K562 (cell line): ENCODE data around the gene TSEN34. TPM values are rescaled to one million over a fixed set of nuclear protein-coding genes. Genes with fewer than 3 reads are reported as not detected.

Experiments used
- BMI1 ChIP-seq: fragments of 150-350 bp; IDR thresholded peaks from 2 replicates; pipeline ENCODE4 v1.6.1; 2014; ENCODE audit warnings: low read length
- CLOCK ChIP-seq: fragments of 250-450 bp; sonication (Bioruptor Pico); IDR thresholded peaks from 2 replicates; pipeline ENCODE4 v1.4.0; 2020; ENCODE audit warnings: mild to moderate bottlenecking, moderate library complexity, borderline replicate concordance
- CREB1 ChIP-seq, 2 experiments: sonication (generic) in 1 of 2; formaldehyde crosslinking in 1 of 2; IDR thresholded peaks; 2 replicates each; pipeline versions ENCODE4 v1.6.1 to v1.8.0; 2012 to 2022; ENCODE audit warnings: inconsistent platforms in 1 of 2, mild to moderate bottlenecking in 1 of 2, missing genetic modification reagents in 1 of 2, moderate library complexity in 1 of 2
- FUS ChIP-seq: fragments of 200-400 bp; formaldehyde crosslinking; optimal IDR thresholded peaks from 2 replicates; pipeline ENCODE3; 2017; ENCODE audit warnings: low read depth, low read length
- IFI16 ChIP-seq: fragments of 250-450 bp; sonication (Bioruptor Pico); IDR thresholded peaks from 2 replicates; pipeline ENCODE4 v2.1.2; 2022; ENCODE audit warnings: mild to moderate bottlenecking, inconsistent platforms
- ILK ChIP-seq: fragments of 450-650 bp; IDR thresholded peaks from 2 replicates; pipeline ENCODE4 v1.6.1; 2016; ENCODE audit warnings: missing genetic modification characterization, low read depth, mild to moderate bottlenecking, missing compliant biosample characterization, moderate library complexity, borderline replicate concordance
- KLF1 ChIP-seq: fragments of 450-650 bp; IDR thresholded peaks from 2 replicates; pipeline ENCODE4 v1.6.1; 2016; ENCODE audit warnings: missing genetic modification characterization, missing compliant biosample characterization
- OTX1 ChIP-seq: fragments of 450-650 bp; formaldehyde crosslinking; IDR thresholded peaks from 2 replicates; pipeline ENCODE4 v1.4.0; 2022; ENCODE audit warnings: mild to moderate bottlenecking
- PHF8 ChIP-seq: fragments of 200-600 bp; sonication (generic); IDR thresholded peaks from 2 replicates; pipeline ENCODE4 v1.6.1; 2012; ENCODE audit warnings: mixed run types, mild to moderate bottlenecking, inconsistent platforms, low read length, moderate library complexity, borderline replicate concordance
- RAD21 ChIP-seq, 2 experiments: fragments of 250-450 bp in 1 of 2; fragments of 450-650 bp in 1 of 2; sonication (Bioruptor Pico) in 1 of 2; formaldehyde crosslinking in 1 of 2; IDR thresholded peaks in 1 of 2; conservative IDR thresholded peaks in 1 of 2; 2 replicates each; pipeline versions ENCODE4 v1.4.0 to v1.8.0; 2020 to 2022; ENCODE audit warnings: mild to moderate bottlenecking in 2 of 2, moderate library complexity in 1 of 2
- RBBP5 ChIP-seq: fragments of 200-600 bp; sonication (generic); IDR thresholded peaks from 2 replicates; pipeline ENCODE4 v1.6.1; 2012; ENCODE audit warnings: borderline replicate concordance, mild to moderate bottlenecking, low read length, control low read depth, inconsistent platforms; ENCODE audit not compliant: insufficient read depth, poor library complexity, severe bottlenecking
- RBFOX2 ChIP-seq: fragments of 200-400 bp; formaldehyde crosslinking; IDR thresholded peaks from 2 replicates; pipeline ENCODE4 v1.6.1; 2017; ENCODE audit warnings: low read depth, mild to moderate bottlenecking, low read length, moderate library complexity
- TAF1 ChIP-seq: IDR thresholded peaks from 2 replicates; pipeline ENCODE4 v1.6.1; 2011; ENCODE audit warnings: mild to moderate bottlenecking, low read length, moderate library complexity; ENCODE audit not compliant: insufficient read depth, control insufficient read depth, severe bottlenecking; ENCODE audit errors: extremely low read depth
- TAL1 ChIP-seq: fragments of 450-650 bp; IDR thresholded peaks from 2 replicates; pipeline ENCODE4 v1.6.1; 2016; ENCODE audit warnings: mild to moderate bottlenecking
- TBP ChIP-seq: optimal IDR thresholded peaks from 2 replicates; pipeline ENCODE3; 2011; ENCODE audit warnings: low read depth, low read length, improper control_type of control experiment
- ZBTB34 ChIP-seq: fragments of 250-450 bp; sonication (Bioruptor Pico); IDR thresholded peaks from 2 replicates; pipeline ENCODE4 v1.8.0; 2021; ENCODE audit warnings: mild to moderate bottlenecking, moderate library complexity
- ZNF143 ChIP-seq: sonication (generic); formaldehyde crosslinking; IDR thresholded peaks from 2 replicates; pipeline ENCODE4 v1.9.0; 2022; ENCODE audit warnings: mild to moderate bottlenecking, missing genetic modification reagents
- ZNF253 ChIP-seq: fragments of 250-450 bp; sonication (Bioruptor Pico); conservative IDR thresholded peaks from 2 replicates; pipeline ENCODE4 v1.6.1; 2021; ENCODE audit warnings: mild to moderate bottlenecking
- ZNF592 ChIP-seq: fragments of 450-650 bp; IDR thresholded peaks from 2 replicates; pipeline ENCODE4 v1.6.1; 2017; ENCODE audit warnings: antibody characterized with exemption, mild to moderate bottlenecking
- ZNF717 ChIP-seq: fragments of 250-450 bp; sonication (Bioruptor Pico); IDR thresholded peaks from 2 replicates; pipeline ENCODE4 v1.5.0; 2021
- polyA plus RNA-seq, 8 experiments: library from polyadenylated mRNA; depleted of rRNA in 4 of 8; stranded (reverse) in 5 of 8; unstranded in 3 of 8; fragments of >200 nt; fragmentation: Nextera tagmentation in 2 of 8; fragmentation: Illumina TruSeq in 1 of 8; extraction: Ambion mirVana in 2 of 8; extraction: Trizol in 1 of 8; gene quantifications; 2 replicates each; pipeline versions ENCODE4 v1.2.1 to v1.2.3, GENCODE V29; 2011 to 2014; ENCODE audit warnings: inconsistent platforms in 1 of 8, missing spikeins in 1 of 8
- total RNA-seq, 7 experiments: library from RNA; depleted of rRNA in 6 of 7; stranded (reverse); fragments of >200 nt in 6 of 7; fragmentation: Illumina TruSeq in 2 of 7; extraction: Trizol in 2 of 7; gene quantifications; 2 replicates each; pipeline versions ENCODE4 v1.2.1 to v1.2.3, GENCODE V29; 2011 to 2021; ENCODE audit warnings: low replicate concordance in 1 of 7

The TSEN34 gene
- total and polyA plus RNA-seq, 9 of the 15 experiments (the other 6 are each of a cell fraction or from before 2014, with no cell fraction given), result 3.1 to 57.6 (median 29.5) TPM

- TF ChIP-seq ZBTB34 (CRISPR knock-in tag), result no peak
- TF ChIP-seq TBP, result peak; percentile 55
- no peak for TF ChIP-seq FUS
- peak; percentile 41 for TF ChIP-seq TAF1
- no peak for TF ChIP-seq RBFOX2
- TF ChIP-seq RAD21 (CRISPR knock-in tag; conservative IDR thresholded peaks at IDR 0.05 in 1 of 2, IDR thresholded peaks at IDR 0.05 in 1 of 2), result peak in 1 of 2 experiments; percentile 6; a peak in 2 of 4 replicates
- no peak for TF ChIP-seq TAL1
- TF ChIP-seq OTX1 (CRISPR knock-in tag), result no peak; the same call in 1 of the 2 replicates
- TF ChIP-seq ILK, result no peak
- no peak for TF ChIP-seq BMI1
- TF ChIP-seq ZNF253 (CRISPR knock-in tag), result no peak
- TF ChIP-seq ZNF592, result no peak; the same call in 1 of the 2 replicates
- no peak for TF ChIP-seq PHF8
- TF ChIP-seq KLF1 (tag), result no peak
- TF ChIP-seq RBBP5, result no peak
- no peak for TF ChIP-seq CREB1 (IDR thresholded peaks at IDR 0.05)
- TF ChIP-seq CREB1 (CRISPR knock-in tag; IDR thresholded peaks at IDR 0.05), result no peak
- no peak for TF ChIP-seq CLOCK (CRISPR knock-in tag)
- TF ChIP-seq IFI16 (CRISPR knock-in tag), result no peak
- TF ChIP-seq ZNF717 (CRISPR knock-in tag), result no peak
- TF ChIP-seq ZNF143 (CRISPR knock-in tag), result no peak
Observed at GRCh38 chr19:54188215-54188871, 2.8 kb upstream of the TSEN34 start (continued).
